Measurements from ENCODE around the gene ANKRD27.
"Not testable (repeated sequence)": the region's sequence is repeated elsewhere in the genome, so short reads cannot be mapped to it uniquely, and the experiment has no call there.

DNA sequence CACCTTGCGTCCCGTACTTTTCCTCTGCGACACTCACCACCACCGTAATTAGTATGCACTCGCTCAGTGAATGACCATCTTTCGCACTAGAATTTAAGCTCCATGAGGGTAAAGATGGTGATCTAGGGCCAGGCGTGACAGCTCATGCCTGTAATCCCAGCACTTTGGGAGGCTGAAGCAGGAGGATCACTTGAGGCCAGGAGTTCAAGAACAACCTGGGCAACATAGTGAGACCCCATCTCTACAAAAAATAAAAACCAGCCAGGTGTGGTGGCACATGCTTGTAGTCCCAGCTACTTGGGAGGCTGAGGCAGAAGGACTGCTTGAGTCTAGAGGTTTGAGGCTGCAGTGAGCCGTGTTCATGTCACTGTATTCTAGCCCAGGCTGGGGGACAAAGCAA is 18.6 kb downstream of the ANKRD27 start:
- TF ChIP-seq CTCF (IDR thresholded peaks at IDR 0.05; ENCODE audit: poor library complexity); EZH2phosphoT487 (IDR thresholded peaks at IDR 0.05; ENCODE audit: low read depth, severe bottlenecking, unreplicated experiment): not testable (repeated sequence)

Data from hepatocyte (in vitro differentiated cells).